HepG2 (cell line): Measurements from ENCODE around the gene ZBTB46. TPM values are rescaled to one million over a fixed set of nuclear protein-coding genes. Genes with fewer than 3 reads are reported as not detected.
A peak's percentile ranks its signal among the peaks of the same experiment; 100 is the strongest.

Source experiments
- ATAC-seq: fragments of 200-7000 bp; cut with Tn5 transposase; 3 replicates; pipeline ENCODE4 v1.9.1; 2020; ENCODE audit warnings: mild to moderate bottlenecking, moderate library complexity
- BruUV-seq: library from RNA; stranded (reverse); fragments of 400-500 nt; replicated peaks from 2 replicates; lab custom pipeline; 2021; lab: Mats Ljungman, UMichigan
- CTCF ChIA-PET: fragments of 300-600 bp; formaldehyde crosslinking; extraction: SDS; loops from one replicate; lab custom pipeline; 2021; ENCODE audit warnings: low total read pairs, inconsistent platforms, low intra/inter-chr PET ratio; lab: Yijun Ruan, JAX
- POLR2A ChIA-PET: fragments of 350-600 bp; sonication (Branson Sonifier 250); formaldehyde crosslinking; loops from one replicate; lab custom pipeline; 2020; ENCODE audit warnings: antibody characterized with exemption, inconsistent platforms; lab: Yijun Ruan, JAX
- DNase-seq: peaks from one replicate; pipeline ENCODE4 v3.0.0-alpha.2; 2015; ENCODE audit warnings: low spot score
- FAIRE-seq: peaks from 3 replicates; lab custom pipeline; 2011; peaks lifted over from hg19 to GRCh38; lab: Jason Lieb, UNC
- H2AFZ ChIP-seq: one replicate; pipeline ENCODE4 v1.6.1; 2011; ENCODE audit warnings: low read length, inconsistent platforms
- H3K27ac ChIP-seq: fragments of 300-600 bp; 3 replicates; pipeline ENCODE4 v1.8.0; 2011; ENCODE audit warnings: mixed run types, mild to moderate bottlenecking, mixed read lengths, low read length, inconsistent platforms; ENCODE audit not compliant: insufficient read depth; ENCODE audit errors: extremely low read length
- H3K27me3 ChIP-seq, 2 experiments: fragments of 200-600 bp in 1 of 2; 2 replicates in 1 of 2; 3 replicates in 1 of 2; pipeline versions ENCODE4 v1.6.0 to v1.8.0; 2011; ENCODE audit warnings: low read length in 2 of 2, mild to moderate bottlenecking in 2 of 2, moderate library complexity in 2 of 2, inconsistent platforms in 1 of 2; ENCODE audit not compliant: insufficient read depth in 2 of 2, control insufficient read depth in 1 of 2
- H3K36me3 ChIP-seq, 2 experiments: fragments of 200-600 bp in 1 of 2; replicated peaks in 1 of 2; 2 replicates in 1 of 2; 3 replicates in 1 of 2; pipeline versions ENCODE4 v1.5.1 to v1.8.0; 2011; ENCODE audit warnings: low read length in 2 of 2, inconsistent platforms in 1 of 2; ENCODE audit not compliant: insufficient read depth in 2 of 2, control insufficient read depth in 1 of 2
- H3K4me1 ChIP-seq: 2 replicates; pipeline ENCODE4 v1.5.1; 2012; ENCODE audit warnings: low read length, inconsistent platforms; ENCODE audit not compliant: insufficient read depth
- H3K4me2 ChIP-seq: 2 replicates; pipeline ENCODE4 v1.6.0; 2011; ENCODE audit warnings: low read depth, low read length, inconsistent platforms
- H3K4me3 ChIP-seq, 3 experiments: fragments of 200-600 bp in 1 of 3; sonication (generic), shearing (Covaris generic) in 1 of 3; replicated peaks in 1 of 3; 2 replicates each; pipeline ENCODE4 v1.5.1; 2011 to 2016; ENCODE audit warnings: low read length in 3 of 3, inconsistent platforms in 2 of 3, low read depth in 2 of 3, mild to moderate bottlenecking in 2 of 3, control low read depth in 1 of 3, mixed read lengths in 1 of 3; ENCODE audit not compliant: insufficient read depth in 1 of 3
- H3K79me2 ChIP-seq: one replicate; pipeline ENCODE4 v1.6.1; 2011; ENCODE audit warnings: low read length, inconsistent platforms; ENCODE audit not compliant: insufficient read depth
- H3K9ac ChIP-seq: 2 replicates; pipeline ENCODE4 v1.6.0; 2011; ENCODE audit warnings: mild to moderate bottlenecking, low read depth, low read length, inconsistent platforms; ENCODE audit not compliant: insufficient read depth
- H3K9me3 ChIP-seq: 2 replicates; pipeline ENCODE4 v1.5.1; 2012; ENCODE audit warnings: mild to moderate bottlenecking, low read length
- H4K20me1 ChIP-seq: 2 replicates; pipeline ENCODE4 v1.6.0; 2011; ENCODE audit warnings: inconsistent platforms, mild to moderate bottlenecking, low read length, moderate library complexity; ENCODE audit not compliant: insufficient read depth
- EED ChIP-seq: sonication (generic); formaldehyde crosslinking; IDR thresholded peaks from 2 replicates; pipeline ENCODE4 v1.5.0; 2020; ENCODE audit warnings: mild to moderate bottlenecking, missing genetic modification reagents
- ELK4 ChIP-seq: sonication (generic); formaldehyde crosslinking; IDR thresholded peaks from 2 replicates; pipeline ENCODE4 v1.9.0; 2021; ENCODE audit warnings: missing genetic modification reagents, borderline replicate concordance
- FOXA1 ChIP-seq, 2 experiments: fragments of 450-650 bp in 1 of 2; sonication (generic) in 1 of 2; formaldehyde crosslinking in 1 of 2; IDR thresholded peaks; 2 replicates each; pipeline versions ENCODE4 v1.4.0 to v1.6.1; 2016 to 2020; ENCODE audit warnings: missing genetic modification reagents in 1 of 2
- MEF2D ChIP-seq: sonication (generic); formaldehyde crosslinking; IDR thresholded peaks from 2 replicates; pipeline ENCODE4 v1.5.1; 2020; ENCODE audit warnings: mild to moderate bottlenecking, missing genetic modification reagents
- PAWR ChIP-seq: sonication (generic); formaldehyde crosslinking; IDR thresholded peaks from 2 replicates; pipeline ENCODE4 v1.4.0; 2020; ENCODE audit warnings: missing genetic modification reagents, mild to moderate bottlenecking, borderline replicate concordance
- PLSCR1 ChIP-seq: sonication (generic); formaldehyde crosslinking; IDR thresholded peaks from 2 replicates; pipeline ENCODE4 v1.5.0; 2020; ENCODE audit warnings: missing genetic modification reagents, mild to moderate bottlenecking, borderline replicate concordance
- TCF7 ChIP-seq: sonication (generic); IDR thresholded peaks from 2 replicates; pipeline ENCODE4 v1.6.1; 2016; ENCODE audit warnings: antibody characterized with exemption, low read depth
- TCF7L2 ChIP-seq: IDR thresholded peaks from 2 replicates; pipeline ENCODE4 v1.6.1; 2011; ENCODE audit warnings: mild to moderate bottlenecking, low read depth, low read length, moderate library complexity
- THAP7 ChIP-seq: sonication (generic); formaldehyde crosslinking; IDR thresholded peaks from 2 replicates; pipeline ENCODE4 v1.8.1; 2023; ENCODE audit warnings: mild to moderate bottlenecking, missing genetic modification reagents
- ZBTB7A ChIP-seq: sonication (generic); formaldehyde crosslinking; IDR thresholded peaks from 2 replicates; pipeline ENCODE4 v1.8.0; 2022; ENCODE audit warnings: mild to moderate bottlenecking, missing genetic modification reagents
- ZKSCAN8 ChIP-seq: IDR thresholded peaks from 2 replicates; pipeline ENCODE4 v1.6.1; 2016; ENCODE audit warnings: borderline replicate concordance, missing genetic modification reagents, missing compliant biosample characterization
- ZNF280D ChIP-seq: sonication (generic); formaldehyde crosslinking; IDR thresholded peaks from 2 replicates; pipeline ENCODE4 v1.5.1; 2020; ENCODE audit warnings: mild to moderate bottlenecking, missing genetic modification reagents
- ZNF383 ChIP-seq: sonication (generic); formaldehyde crosslinking; IDR thresholded peaks from 2 replicates; pipeline ENCODE4 v1.4.0; 2020; ENCODE audit warnings: missing genetic modification reagents, mild to moderate bottlenecking, borderline replicate concordance
- ZNF430 ChIP-seq: sonication (generic); formaldehyde crosslinking; IDR thresholded peaks from 2 replicates; pipeline ENCODE4 v1.9.0; 2021; ENCODE audit warnings: mild to moderate bottlenecking, missing genetic modification reagents
- ZNF451 ChIP-seq: sonication (generic); formaldehyde crosslinking; IDR thresholded peaks from 2 replicates; pipeline ENCODE4 v1.5.0; 2020; ENCODE audit warnings: mild to moderate bottlenecking, missing genetic modification reagents
- ZNF512 ChIP-seq: sonication (generic); formaldehyde crosslinking; IDR thresholded peaks from 2 replicates; pipeline ENCODE4 v1.4.0; 2020; ENCODE audit warnings: mild to moderate bottlenecking, missing genetic modification reagents
- ZSCAN9 ChIP-seq: IDR thresholded peaks from 2 replicates; pipeline ENCODE4 v1.6.1; 2016; ENCODE audit warnings: borderline replicate concordance
- WGBS: methylation state at CpG from one replicate; pipeline ENCODE4 v1.1.6; 2017; ENCODE audit warnings: low lambda C conversion rate; 5-methylcytosine and 5-hydroxymethylcytosine counted together
- in situ Hi-C: cut with HindIII; loops from 2 replicates; pipeline ENCODE4 v1.10.0; 2017; ENCODE audit warnings: low pct_unique_long_range_greater_than_20kb; ENCODE audit not compliant: extremely low pct_ligation_motif_present
- intact Hi-C: fragments of 100-400 bp; cut with micrococcal nuclease; formaldehyde crosslinking; loops from one replicate; pipeline ENCODE4 v1.10.0; 2022; ENCODE audit not compliant: unreplicated experiment
- polyA plus RNA-seq, 8 experiments: library from polyadenylated mRNA; depleted of rRNA in 3 of 8; stranded (reverse) in 7 of 8; unstranded in 1 of 8; fragments of >200 nt; fragmentation: Illumina TruSeq in 4 of 8; extraction: Trizol in 4 of 8; gene quantifications; 2 replicates each; pipeline versions ENCODE4 v1.2.1 to v1.2.3, GENCODE V29; 2011 to 2016; ENCODE audit warnings: low read depth in 4 of 8, missing spikeins in 1 of 8, mixed read lengths in 1 of 8; ENCODE audit not compliant: insufficient read depth in 1 of 8
- total RNA-seq, 5 experiments: library from RNA; depleted of rRNA; stranded (reverse); fragments of >200 nt; fragmentation: Illumina TruSeq; extraction: Trizol; gene quantifications; 2 replicates each; pipeline ENCODE4 v1.2.3, GENCODE V29; 2016; ENCODE audit warnings: low read depth in 1 of 5

ZBTB46 gene
- total and polyA plus RNA-seq, 2 of the 13 experiments (the other 11 are each of a cell fraction or from before 2014, with no cell fraction given) = 1.6 to 13.5 TPM

GRCh38 chr20:63846888-63847236 is 15.8 kb upstream of the ZBTB46 start:
- ChIA-PET POLR2A (interaction anchor here (1.0 to 3.7 kb wide), 5 partner anchors 9 to 18 kb away, joined by 4 to 29 read pairs (median 6); partner anchors contain the start of genes ABHD16B and TPD52L2), CTCF (no interaction called here)
- WGBS = 28% methylated on average over 3 of the region's 3 CpGs
- Histone ChIP-seq H3K9me3 (no peaks in the 10 kb centered on the region), H3K9ac (peak overlapping the region; percentile 9; the same call in 1 of the 2 replicates), H3K27me3 (peaks cover 12 to 39% of the 10 kb centered on the region in 2 experiments), H3K4me3 (peak overlapping the region in 2 of 3 experiments; percentile 30 to 71; a peak in 4 of 6 replicates), H2AFZ (no peak overlapping the region), H4K20me1 (no peaks in the 10 kb centered on the region), H3K27ac (no peak overlapping the region), H3K4me2 (peak overlapping the region; percentile 66), H3K36me3 (no peaks in the 10 kb centered on the region), H3K79me2 (no peaks in the 10 kb centered on the region), H3K4me1 (peaks cover 41% of the 10 kb centered on the region)
- intact Hi-C loops (loop anchor here (1.0 kb wide), 1 partner anchor 12 kb away; no protein-coding TSS in a partner anchor), in situ Hi-C loops (no loop called here)
- no TSS peak for BruUV-seq
- DNase-seq (no peak), ATAC-seq (no peak), FAIRE-seq (peak; percentile 92)
- TF ChIP-seq ZNF512 (CRISPR knock-in tag) = 0 out of 2 replicates have a peak, but pooled peaks have one; percentile 22
- no peak for TF ChIP-seq TCF7L2
- TF ChIP-seq ZBTB7A = no peak
- TF ChIP-seq FOXA1 (IDR thresholded peaks at IDR 0.05) = peak; percentile 62
- TF ChIP-seq FOXA1 (CRISPR knock-in tag; IDR thresholded peaks at IDR 0.05) = no peak
- 0 out of 2 replicates have a peak, but pooled peaks have one; percentile 11 for TF ChIP-seq THAP7 (CRISPR knock-in tag)
- TF ChIP-seq ZKSCAN8 (CRISPR knock-in tag) = no peak
- no peak for TF ChIP-seq PLSCR1 (CRISPR knock-in tag)
- TF ChIP-seq PAWR (CRISPR knock-in tag) = no peak
- TF ChIP-seq ZNF451 (CRISPR knock-in tag) = no peak
- no peak for TF ChIP-seq EED (CRISPR knock-in tag)
- no peak for TF ChIP-seq ELK4
- TF ChIP-seq TCF7 = no peak
- 0 out of 2 replicates have a peak, but pooled peaks have one; percentile 30 for TF ChIP-seq ZNF383 (CRISPR knock-in tag)
- TF ChIP-seq ZNF430 (CRISPR knock-in tag) = no peak
- TF ChIP-seq MEF2D = no peak
- no peak for TF ChIP-seq ZNF280D (CRISPR knock-in tag)
- TF ChIP-seq ZSCAN9 (CRISPR knock-in tag) = no peak
